ENCODE data around the gene ST6GALNAC4. TPM values are rescaled to one million over a fixed set of nuclear protein-coding genes. Genes with fewer than 3 reads are reported as not detected.

ST6GALNAC4 gene
- total RNA-seq, 1 experiment from 2014 or later, result 25.7 TPM

GRCh38 chr9:127872369-127873222 is 44.2 kb downstream of the ST6GALNAC4 start:
- DNase-seq (ENCODE audit: low spot score) (no peak), ATAC-seq (no peak)
- no peak overlapping the region for H3K27ac Mint-ChIP-seq
- no peaks in the 10 kb centered on the region for H3K9me3 Mint-ChIP-seq
- H3K4me1 Mint-ChIP-seq, result peaks cover 10% of the 10 kb centered on the region
- H3K36me3 Mint-ChIP-seq, result no peaks in the 10 kb centered on the region
- H3K4me3 Mint-ChIP-seq, result no peak overlapping the region
- ChIA-PET CTCF (interaction anchor here (0.6 to 2.5 kb wide), 4 partner anchors 47 to 369 kb away, joined by 3 to 11 read pairs (median 6); partner anchors contain the start of gene TOR2A), POLR2A (interaction anchor here (1.7 kb wide), 1 partner anchor 18 kb away, joined by 3 read pairs; the partner anchor contains the start of gene ENG)
- no peaks in the 10 kb centered on the region for H3K27me3 Mint-ChIP-seq (ENCODE audit: low read depth)
- TF ChIP-seq, protein P1, sequence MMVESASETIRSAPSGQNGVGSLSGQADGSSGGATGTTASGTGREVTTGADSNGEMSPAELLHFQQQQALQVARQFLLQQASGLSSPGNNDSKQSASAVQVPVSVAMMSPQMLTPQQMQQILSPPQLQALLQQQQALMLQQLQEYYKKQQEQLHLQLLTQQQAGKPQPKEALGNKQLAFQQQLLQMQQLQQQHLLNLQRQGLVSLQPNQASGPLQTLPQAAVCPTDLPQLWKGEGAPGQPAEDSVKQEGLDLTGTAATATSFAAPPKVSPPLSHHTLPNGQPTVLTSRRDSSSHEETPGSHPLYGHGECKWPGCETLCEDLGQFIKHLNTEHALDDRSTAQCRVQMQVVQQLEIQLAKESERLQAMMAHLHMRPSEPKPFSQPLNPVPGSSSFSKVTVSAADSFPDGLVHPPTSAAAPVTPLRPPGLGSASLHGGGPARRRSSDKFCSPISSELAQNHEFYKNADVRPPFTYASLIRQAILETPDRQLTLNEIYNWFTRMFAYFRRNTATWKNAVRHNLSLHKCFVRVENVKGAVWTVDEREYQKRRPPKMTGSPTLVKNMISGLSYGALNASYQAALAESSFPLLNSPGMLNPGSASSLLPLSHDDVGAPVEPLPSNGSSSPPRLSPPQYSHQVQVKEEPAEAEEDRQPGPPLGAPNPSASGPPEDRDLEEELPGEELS (CRISPR knock-in tag; IDR thresholded peaks at IDR 0.05), result no peak
- TF ChIP-seq JUN (CRISPR knock-in tag; IDR thresholded peaks at IDR 0.05) (no peak), ZNF317 (CRISPR knock-in tag; IDR thresholded peaks at IDR 0.05; ENCODE audit: borderline replicate concordance, low read depth) (no peak), MAX (CRISPR knock-in tag; IDR thresholded peaks at IDR 0.05) (no peak), JAZF1 (CRISPR knock-in tag; IDR thresholded peaks at IDR 0.05) (no peak), ATF1 (CRISPR knock-in tag; IDR thresholded peaks at IDR 0.05) (no peak)
- TF ChIP-seq, protein P2, sequence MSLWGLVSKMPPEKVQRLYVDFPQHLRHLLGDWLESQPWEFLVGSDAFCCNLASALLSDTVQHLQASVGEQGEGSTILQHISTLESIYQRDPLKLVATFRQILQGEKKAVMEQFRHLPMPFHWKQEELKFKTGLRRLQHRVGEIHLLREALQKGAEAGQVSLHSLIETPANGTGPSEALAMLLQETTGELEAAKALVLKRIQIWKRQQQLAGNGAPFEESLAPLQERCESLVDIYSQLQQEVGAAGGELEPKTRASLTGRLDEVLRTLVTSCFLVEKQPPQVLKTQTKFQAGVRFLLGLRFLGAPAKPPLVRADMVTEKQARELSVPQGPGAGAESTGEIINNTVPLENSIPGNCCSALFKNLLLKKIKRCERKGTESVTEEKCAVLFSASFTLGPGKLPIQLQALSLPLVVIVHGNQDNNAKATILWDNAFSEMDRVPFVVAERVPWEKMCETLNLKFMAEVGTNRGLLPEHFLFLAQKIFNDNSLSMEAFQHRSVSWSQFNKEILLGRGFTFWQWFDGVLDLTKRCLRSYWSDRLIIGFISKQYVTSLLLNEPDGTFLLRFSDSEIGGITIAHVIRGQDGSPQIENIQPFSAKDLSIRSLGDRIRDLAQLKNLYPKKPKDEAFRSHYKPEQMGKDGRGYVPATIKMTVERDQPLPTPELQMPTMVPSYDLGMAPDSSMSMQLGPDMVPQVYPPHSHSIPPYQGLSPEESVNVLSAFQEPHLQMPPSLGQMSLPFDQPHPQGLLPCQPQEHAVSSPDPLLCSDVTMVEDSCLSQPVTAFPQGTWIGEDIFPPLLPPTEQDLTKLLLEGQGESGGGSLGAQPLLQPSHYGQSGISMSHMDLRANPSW (CRISPR knock-in tag; conservative IDR thresholded peaks at IDR 0.05; ENCODE audit: low read depth), result no peak
- TF ChIP-seq, protein P3, sequence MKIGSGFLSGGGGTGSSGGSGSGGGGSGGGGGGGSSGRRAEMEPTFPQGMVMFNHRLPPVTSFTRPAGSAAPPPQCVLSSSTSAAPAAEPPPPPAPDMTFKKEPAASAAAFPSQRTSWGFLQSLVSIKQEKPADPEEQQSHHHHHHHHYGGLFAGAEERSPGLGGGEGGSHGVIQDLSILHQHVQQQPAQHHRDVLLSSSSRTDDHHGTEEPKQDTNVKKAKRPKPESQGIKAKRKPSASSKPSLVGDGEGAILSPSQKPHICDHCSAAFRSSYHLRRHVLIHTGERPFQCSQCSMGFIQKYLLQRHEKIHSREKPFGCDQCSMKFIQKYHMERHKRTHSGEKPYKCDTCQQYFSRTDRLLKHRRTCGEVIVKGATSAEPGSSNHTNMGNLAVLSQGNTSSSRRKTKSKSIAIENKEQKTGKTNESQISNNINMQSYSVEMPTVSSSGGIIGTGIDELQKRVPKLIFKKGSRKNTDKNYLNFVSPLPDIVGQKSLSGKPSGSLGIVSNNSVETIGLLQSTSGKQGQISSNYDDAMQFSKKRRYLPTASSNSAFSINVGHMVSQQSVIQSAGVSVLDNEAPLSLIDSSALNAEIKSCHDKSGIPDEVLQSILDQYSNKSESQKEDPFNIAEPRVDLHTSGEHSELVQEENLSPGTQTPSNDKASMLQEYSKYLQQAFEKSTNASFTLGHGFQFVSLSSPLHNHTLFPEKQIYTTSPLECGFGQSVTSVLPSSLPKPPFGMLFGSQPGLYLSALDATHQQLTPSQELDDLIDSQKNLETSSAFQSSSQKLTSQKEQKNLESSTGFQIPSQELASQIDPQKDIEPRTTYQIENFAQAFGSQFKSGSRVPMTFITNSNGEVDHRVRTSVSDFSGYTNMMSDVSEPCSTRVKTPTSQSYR (CRISPR knock-in tag; IDR thresholded peaks at IDR 0.05), result no peak

DNA sequence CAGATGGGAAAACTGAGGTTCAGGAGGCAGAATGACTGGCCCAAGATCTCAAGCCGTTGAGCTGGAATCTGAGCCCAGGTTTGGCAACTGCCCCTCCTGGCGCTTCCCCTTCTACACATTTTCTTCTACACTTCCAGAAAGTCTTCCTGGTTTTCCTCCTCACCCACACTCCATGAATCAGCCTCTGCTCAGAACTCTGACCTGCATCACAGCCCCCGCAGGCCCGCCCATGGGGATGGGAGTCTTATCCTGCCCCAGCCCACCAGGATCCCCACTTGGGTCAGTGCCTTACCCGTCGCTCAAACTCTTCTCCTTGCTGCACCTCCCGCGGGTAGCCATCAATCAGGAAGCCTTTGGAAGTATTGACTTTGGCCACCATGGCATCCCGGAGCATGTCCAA is 45.3 kb downstream of the ST6GALNAC4 start:
- CTCF ChIA-PET, result interaction anchor here (3.4 to 4.2 kb wide), 2 partner anchors 45 to 137 kb away, joined by 49 to 115 read pairs; partner anchors contain the start of gene TOR2A
- peak overlapping the region; percentile 73; the same call in 1 of the 2 replicates for H3K27ac Mint-ChIP-seq
- ATAC-seq (no peak), DNase-seq (ENCODE audit: low spot score) (no peak)
- POLR2A ChIA-PET, result no interaction called here
- H3K36me3 Mint-ChIP-seq, result no peaks in the 10 kb centered on the region
- H3K4me3 Mint-ChIP-seq, result no peak overlapping the region
- no peaks in the 10 kb centered on the region for H3K9me3 Mint-ChIP-seq
- H3K27me3 Mint-ChIP-seq (ENCODE audit: low read depth), result no peaks in the 10 kb centered on the region
- H3K4me1 Mint-ChIP-seq, result peaks cover 10% of the 10 kb centered on the region
- TF ChIP-seq ZNF121 (CRISPR knock-in tag; IDR thresholded peaks at IDR 0.05) (no peak), ARID4B (CRISPR knock-in tag; IDR thresholded peaks at IDR 0.05; ENCODE audit: borderline replicate concordance) (no peak), ZNF317 (CRISPR knock-in tag; IDR thresholded peaks at IDR 0.05; ENCODE audit: borderline replicate concordance, low read depth) (no peak), FOXP1 (CRISPR knock-in tag; IDR thresholded peaks at IDR 0.05; ENCODE audit: borderline replicate concordance) (no peak), IRF2 (CRISPR knock-in tag; IDR thresholded peaks at IDR 0.05; ENCODE audit: borderline replicate concordance, low read depth) (no peak), KAT7 (CRISPR knock-in tag; IDR thresholded peaks at IDR 0.05; ENCODE audit: borderline replicate concordance) (no peak), CREB1 (CRISPR knock-in tag; IDR thresholded peaks at IDR 0.05) (no peak), CREM (CRISPR knock-in tag; IDR thresholded peaks at IDR 0.05) (no peak)
- TF ChIP-seq, protein P4, sequence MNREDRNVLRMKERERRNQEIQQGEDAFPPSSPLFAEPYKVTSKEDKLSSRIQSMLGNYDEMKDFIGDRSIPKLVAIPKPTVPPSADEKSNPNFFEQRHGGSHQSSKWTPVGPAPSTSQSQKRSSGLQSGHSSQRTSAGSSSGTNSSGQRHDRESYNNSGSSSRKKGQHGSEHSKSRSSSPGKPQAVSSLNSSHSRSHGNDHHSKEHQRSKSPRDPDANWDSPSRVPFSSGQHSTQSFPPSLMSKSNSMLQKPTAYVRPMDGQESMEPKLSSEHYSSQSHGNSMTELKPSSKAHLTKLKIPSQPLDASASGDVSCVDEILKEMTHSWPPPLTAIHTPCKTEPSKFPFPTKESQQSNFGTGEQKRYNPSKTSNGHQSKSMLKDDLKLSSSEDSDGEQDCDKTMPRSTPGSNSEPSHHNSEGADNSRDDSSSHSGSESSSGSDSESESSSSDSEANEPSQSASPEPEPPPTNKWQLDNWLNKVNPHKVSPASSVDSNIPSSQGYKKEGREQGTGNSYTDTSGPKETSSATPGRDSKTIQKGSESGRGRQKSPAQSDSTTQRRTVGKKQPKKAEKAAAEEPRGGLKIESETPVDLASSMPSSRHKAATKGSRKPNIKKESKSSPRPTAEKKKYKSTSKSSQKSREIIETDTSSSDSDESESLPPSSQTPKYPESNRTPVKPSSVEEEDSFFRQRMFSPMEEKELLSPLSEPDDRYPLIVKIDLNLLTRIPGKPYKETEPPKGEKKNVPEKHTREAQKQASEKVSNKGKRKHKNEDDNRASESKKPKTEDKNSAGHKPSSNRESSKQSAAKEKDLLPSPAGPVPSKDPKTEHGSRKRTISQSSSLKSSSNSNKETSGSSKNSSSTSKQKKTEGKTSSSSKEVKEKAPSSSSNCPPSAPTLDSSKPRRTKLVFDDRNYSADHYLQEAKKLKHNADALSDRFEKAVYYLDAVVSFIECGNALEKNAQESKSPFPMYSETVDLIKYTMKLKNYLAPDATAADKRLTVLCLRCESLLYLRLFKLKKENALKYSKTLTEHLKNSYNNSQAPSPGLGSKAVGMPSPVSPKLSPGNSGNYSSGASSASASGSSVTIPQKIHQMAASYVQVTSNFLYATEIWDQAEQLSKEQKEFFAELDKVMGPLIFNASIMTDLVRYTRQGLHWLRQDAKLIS (CRISPR knock-in tag; IDR thresholded peaks at IDR 0.05; ENCODE audit: borderline replicate concordance), result no peak

All from WTC11 (cell line).